Esophagus squamous epithelium (tissue), 5 donors: ENCODE results near the gene ASB18. TPM values are rescaled to one million over a fixed set of nuclear protein-coding genes. Genes with fewer than 3 reads are reported as not detected.

Experiments
- DNase-seq: peaks from one replicate; lab custom pipeline; 2025; lab: John Stamatoyannopoulos, UW
- H3K27ac ChIP-seq, 4 donors: fragments of 200-600 bp; sonication (generic); one replicate each; pipeline ENCODE4 v1.5.1; 2016 to 2019; ENCODE audit warnings: mild to moderate bottlenecking in 1 of 4
- H3K27me3 ChIP-seq, 4 donors: fragments of 200-600 bp; sonication (generic); 1 replicate in 3 of 4; 2 replicates in 1 of 4; pipeline versions ENCODE4 v1.5.1 to v1.6.0; 2017 to 2021; ENCODE audit warnings: antibody characterized with exemption in 1 of 4
- H3K36me3 ChIP-seq, 3 donors: fragments of 200-600 bp; sonication (generic); one replicate each; pipeline ENCODE4 v1.5.1; 2016 to 2019
- H3K4me1 ChIP-seq, 3 donors: fragments of 200-600 bp; sonication (generic); one replicate each; pipeline ENCODE4 v1.5.1; 2017 to 2019
- H3K4me3 ChIP-seq, 4 donors: fragments of 200-600 bp; sonication (generic); 1 replicate in 3 of 4; 2 replicates in 1 of 4; pipeline ENCODE4 v1.5.1; 2016 to 2019; ENCODE audit warnings: mild to moderate bottlenecking in 2 of 4, moderate library complexity in 1 of 4
- H3K9me3 ChIP-seq, 3 donors: fragments of 200-600 bp; sonication (generic); one replicate each; pipeline ENCODE4 v1.5.1; 2016 to 2019
- POLR2A ChIP-seq, 4 donors: fragments of 450-650 bp; IDR thresholded peaks; one replicate each; pipeline ENCODE4 v1.6.1; 2017; ENCODE audit warnings: antibody characterized with exemption in 4 of 4, mild to moderate bottlenecking in 4 of 4, moderate library complexity in 3 of 4
- WGBS, 2 donors: methylation state at CpG; one replicate each; pipeline ENCODE4 v1.1.5; 2018; 5-methylcytosine and 5-hydroxymethylcytosine counted together
- intact Hi-C: fragments of 100-400 bp; cut with DNase I; formaldehyde crosslinking; loops from one replicate; pipeline ENCODE4 v1.15.0; 2022
- total RNA-seq, 4 donors: library from RNA; depleted of rRNA; stranded (reverse); fragments of >200 nt; gene quantifications; one replicate each; pipeline ENCODE4 v1.1.0, GENCODE V29; 2016
- TF ChIP-seq, protein P1 (sequence below), 6 experiments: fragments of 450-650 bp in 4 of 6; fragments of 200-600 bp in 2 of 6; sonication (generic) in 2 of 6; IDR thresholded peaks; one replicate each; pipeline ENCODE4 v1.5.1; 2016 to 2019; ENCODE audit warnings: antibody characterized with exemption in 6 of 6, mild to moderate bottlenecking in 4 of 6, moderate library complexity in 4 of 6
- donor health status: DM: yes; HTN: yes; CAD: no.

ASB18 gene
- total RNA-seq, 4 donors from 2014 or later = not detected

DNA sequence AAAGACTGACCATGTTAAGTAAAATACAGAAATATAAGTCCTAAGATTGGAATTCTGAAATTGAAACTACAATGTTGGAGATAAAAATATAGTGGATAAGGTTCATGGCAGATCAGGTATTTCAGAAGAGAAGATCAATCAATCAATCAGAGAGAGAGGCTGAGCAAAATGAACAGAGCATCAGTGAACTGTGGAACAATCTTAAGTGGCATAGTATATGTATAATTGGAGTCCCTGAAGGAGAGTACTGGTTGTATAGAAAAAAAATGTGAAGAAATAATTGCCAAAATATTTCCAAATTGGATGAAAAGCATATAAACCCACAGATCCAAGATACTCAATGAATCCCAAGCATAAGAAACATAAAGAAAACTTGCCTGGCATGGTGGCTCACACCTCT lies 35.0 kb downstream of the ASB18 start:
- intact Hi-C loops = no loop called here
- no peaks in the 10 kb centered on the region for H3K36me3 ChIP-seq
- no peak overlapping the region for H3K27ac ChIP-seq
- no peak for DNase-seq
- H3K27me3 ChIP-seq = peaks cover 0 to 42% (median 0%) of the 10 kb centered on the region in 4 donors
- TF ChIP-seq, protein P1, sequence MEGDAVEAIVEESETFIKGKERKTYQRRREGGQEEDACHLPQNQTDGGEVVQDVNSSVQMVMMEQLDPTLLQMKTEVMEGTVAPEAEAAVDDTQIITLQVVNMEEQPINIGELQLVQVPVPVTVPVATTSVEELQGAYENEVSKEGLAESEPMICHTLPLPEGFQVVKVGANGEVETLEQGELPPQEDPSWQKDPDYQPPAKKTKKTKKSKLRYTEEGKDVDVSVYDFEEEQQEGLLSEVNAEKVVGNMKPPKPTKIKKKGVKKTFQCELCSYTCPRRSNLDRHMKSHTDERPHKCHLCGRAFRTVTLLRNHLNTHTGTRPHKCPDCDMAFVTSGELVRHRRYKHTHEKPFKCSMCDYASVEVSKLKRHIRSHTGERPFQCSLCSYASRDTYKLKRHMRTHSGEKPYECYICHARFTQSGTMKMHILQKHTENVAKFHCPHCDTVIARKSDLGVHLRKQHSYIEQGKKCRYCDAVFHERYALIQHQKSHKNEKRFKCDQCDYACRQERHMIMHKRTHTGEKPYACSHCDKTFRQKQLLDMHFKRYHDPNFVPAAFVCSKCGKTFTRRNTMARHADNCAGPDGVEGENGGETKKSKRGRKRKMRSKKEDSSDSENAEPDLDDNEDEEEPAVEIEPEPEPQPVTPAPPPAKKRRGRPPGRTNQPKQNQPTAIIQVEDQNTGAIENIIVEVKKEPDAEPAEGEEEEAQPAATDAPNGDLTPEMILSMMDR (IDR thresholded peaks at IDR 0.05) = no peak
- no peak for TF ChIP-seq POLR2A (IDR thresholded peaks at IDR 0.05)
- peaks cover 0 to 47% (median 15%) of the 10 kb centered on the region in 3 donors for H3K9me3 ChIP-seq
- no peaks in the 10 kb centered on the region for H3K4me1 ChIP-seq
- H3K4me3 ChIP-seq = no peak overlapping the region

DNA sequence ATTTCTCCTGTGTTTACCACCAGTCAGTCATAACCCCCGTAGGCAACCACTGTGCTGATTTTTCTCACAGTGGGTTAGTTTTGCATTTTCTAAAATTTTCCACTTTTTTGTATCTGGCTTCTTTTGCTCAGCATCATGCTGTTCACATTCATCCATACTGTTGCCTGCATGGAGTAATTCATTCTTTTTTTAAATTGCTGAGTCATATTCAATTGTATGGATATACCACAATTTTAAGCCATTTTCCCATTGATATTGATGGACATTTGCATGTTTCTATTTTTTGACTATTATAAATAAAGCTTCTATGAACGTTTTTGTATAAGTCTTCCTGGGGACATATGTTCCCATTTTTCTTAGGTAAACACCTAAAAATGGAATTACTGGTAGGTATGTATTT lies 40.5 kb downstream of the ASB18 start:
- 71 to 80% methylated on average over 2 of the region's 2 CpGs for WGBS, 2 donors
- Histone ChIP-seq H3K9me3 (peaks cover 0 to 18% (median 0%) of the 10 kb centered on the region in 3 donors), H3K27me3 (peaks cover 0 to 8% (median 0%) of the 10 kb centered on the region in 4 donors), H3K4me3 (no peak overlapping the region), H3K27ac (no peak overlapping the region), H3K4me1 (no peaks in the 10 kb centered on the region), H3K36me3 (no peaks in the 10 kb centered on the region)
- no peak for DNase-seq
- intact Hi-C loops = no loop called here
- TF ChIP-seq, protein P1 (IDR thresholded peaks at IDR 0.05) = no peak
- no peak for TF ChIP-seq POLR2A (IDR thresholded peaks at IDR 0.05)

DNA sequence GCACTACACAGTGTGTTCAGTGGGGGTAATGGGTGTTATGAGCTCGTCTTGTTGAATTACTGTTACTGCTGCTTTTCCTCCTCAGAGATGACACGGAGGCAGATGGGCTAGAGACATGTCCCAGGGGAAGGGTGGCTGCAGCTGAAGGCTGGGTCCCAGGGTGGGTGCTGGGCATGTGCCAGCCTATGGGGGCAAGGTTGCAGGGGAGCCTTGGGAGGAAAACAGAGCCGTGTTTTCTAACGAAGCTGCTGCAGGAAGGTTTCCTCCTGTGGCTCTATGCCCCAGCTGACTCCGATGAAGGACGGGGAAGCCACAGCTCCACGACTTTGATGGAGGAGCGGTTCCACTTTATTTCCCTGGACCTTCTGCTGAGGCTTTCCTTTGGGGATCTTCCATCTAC lies 42.4 kb downstream of the ASB18 start:
- Histone ChIP-seq H3K36me3 (no peaks in the 10 kb centered on the region), H3K4me1 (no peaks in the 10 kb centered on the region), H3K9me3 (peaks cover 0 to 12% (median 0%) of the 10 kb centered on the region in 3 donors), H3K4me3 (no peak overlapping the region), H3K27me3 (peaks cover 0 to 14% (median 0%) of the 10 kb centered on the region in 4 donors), H3K27ac (no peak overlapping the region)
- no peak for DNase-seq
- no peak for TF ChIP-seq POLR2A (IDR thresholded peaks at IDR 0.05)
- TF ChIP-seq, protein P1 (IDR thresholded peaks at IDR 0.05) = no peak
- intact Hi-C loops = no loop called here
- 78 to 83% methylated on average over 7 of the region's 8 CpGs for WGBS, 2 donors

DNA sequence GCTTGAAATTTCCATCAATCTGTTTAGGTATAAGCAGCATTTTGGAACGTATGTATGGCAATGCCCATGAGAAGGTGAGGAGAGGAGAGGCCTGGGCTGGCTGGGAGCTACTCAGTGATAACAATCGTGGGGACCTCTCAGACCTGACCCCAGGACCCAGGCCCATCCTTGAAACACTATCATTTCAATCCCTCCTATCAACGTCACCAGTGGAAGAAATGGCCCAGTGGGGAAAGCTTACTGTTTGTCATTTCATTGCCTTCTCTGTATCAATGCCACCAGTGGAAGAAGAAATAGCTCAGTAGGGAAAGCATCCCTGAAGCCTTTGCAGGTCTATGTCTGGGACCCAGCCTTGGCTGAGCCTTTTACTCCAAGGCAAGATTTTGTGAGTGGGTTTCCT lies 44.8 kb downstream of the ASB18 start:
- H3K27ac ChIP-seq = no peak overlapping the region
- no peaks in the 10 kb centered on the region for H3K36me3 ChIP-seq
- no peaks in the 10 kb centered on the region for H3K4me1 ChIP-seq
- intact Hi-C loops = no loop called here
- TF ChIP-seq, protein P1 (IDR thresholded peaks at IDR 0.05) = no peak
- no peak for TF ChIP-seq POLR2A (IDR thresholded peaks at IDR 0.05)
- DNase-seq = no peak
- H3K4me3 ChIP-seq = no peak overlapping the region
- peaks cover 0 to 38% (median 0%) of the 10 kb centered on the region in 4 donors for H3K27me3 ChIP-seq
- 72 to 73% methylated on average over 3 of the region's 3 CpGs for WGBS, 2 donors
- peaks cover 0 to 8% (median 0%) of the 10 kb centered on the region in 3 donors for H3K9me3 ChIP-seq

DNA sequence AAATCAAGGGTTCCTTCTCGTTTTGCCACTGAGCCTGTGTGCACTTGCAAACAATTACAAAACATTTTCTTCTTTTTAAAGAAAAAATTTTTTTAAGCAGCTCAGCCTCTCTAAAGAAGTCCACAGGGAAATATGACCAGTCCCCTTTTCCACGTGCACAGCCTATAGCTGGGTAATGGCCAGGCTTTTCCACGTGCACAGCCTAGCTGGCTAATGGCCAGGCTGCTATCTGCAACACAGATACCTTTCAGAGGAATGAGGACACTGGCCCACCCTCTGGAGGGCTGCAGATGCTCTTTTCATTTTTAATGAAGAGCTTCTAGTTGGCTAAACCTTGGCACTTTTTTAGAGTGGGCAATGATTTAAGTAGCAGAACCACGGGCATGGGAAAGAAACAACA lies 46.3 kb downstream of the ASB18 start:
- Histone ChIP-seq H3K27me3 (peaks cover 0 to 51% (median 0%) of the 10 kb centered on the region in 4 donors), H3K36me3 (no peaks in the 10 kb centered on the region), H3K9me3 (no peaks in the 10 kb centered on the region), H3K4me1 (no peaks in the 10 kb centered on the region), H3K4me3 (no peak overlapping the region), H3K27ac (no peak overlapping the region)
- TF ChIP-seq, protein P1 (IDR thresholded peaks at IDR 0.05) = no peak
- no peak for TF ChIP-seq POLR2A (IDR thresholded peaks at IDR 0.05)
- 32 to 34% methylated on average over 3 to 4 of the region's 4 CpGs for WGBS, 2 donors
- DNase-seq = no peak
- intact Hi-C loops = no loop called here
